ENCODE data around the gene LCN9.

Gene LCN9

DNA sequence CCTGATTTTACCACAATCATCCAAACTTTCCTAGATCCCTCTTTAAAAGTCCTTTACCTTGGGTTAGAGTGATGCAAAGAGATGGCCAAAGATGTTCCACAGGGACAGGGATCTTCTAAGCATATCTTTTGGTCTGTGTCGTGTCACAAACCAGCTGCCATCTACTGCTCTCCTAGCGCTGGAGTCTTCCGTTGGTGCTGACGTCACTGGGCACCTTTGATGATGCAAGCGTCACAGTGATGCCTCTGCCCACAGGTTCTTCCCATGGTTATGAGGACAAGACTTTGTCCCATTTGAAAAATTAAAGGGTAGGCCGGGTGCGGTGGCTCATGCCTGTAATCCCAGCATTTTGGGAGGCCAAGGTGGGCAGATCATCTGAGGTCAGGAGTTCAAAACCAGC is 22.1 kb upstream of the LCN9 start:
- no peak overlapping the region for H3K27ac ChIP-seq (ENCODE audit: low read depth, low read length)
- H2AK5ac ChIP-seq (ENCODE audit: low read length) = no peak overlapping the region

GRCh38 chr9:135641745-135642144 is 21.4 kb upstream of the LCN9 start:
- no peak overlapping the region for H3K4ac ChIP-seq (ENCODE audit: low read depth, low read length)
- DNase-seq = no peak
- no peak overlapping the region for H3K4me3 ChIP-seq (ENCODE audit: low read length)
- no peak overlapping the region for H2BK5ac ChIP-seq (ENCODE audit: low read length)
- no CpG with 5 or more reads among the region's 8 CpGs for WGBS (ENCODE audit: extremely low coverage, insufficient coverage, low lambda C conversion rate)
- H3K4me2 ChIP-seq (ENCODE audit: low read length) = no peak overlapping the region
- H2AK5ac ChIP-seq (ENCODE audit: low read length) = no peak overlapping the region
- no peaks in the 10 kb centered on the region for H3K79me2 ChIP-seq (ENCODE audit: control insufficient read depth, insufficient read depth, low read length)
- H4K8ac ChIP-seq (ENCODE audit: low read depth, low read length) = no peak overlapping the region
- H3K9ac ChIP-seq (ENCODE audit: low read length) = no peak overlapping the region
- no peak overlapping the region for H2BK15ac ChIP-seq (replicated peaks; ENCODE audit: low read depth)
- H3K79me1 ChIP-seq (ENCODE audit: low read length) = no peaks in the 10 kb centered on the region
- H3K18ac ChIP-seq (ENCODE audit: low read length) = no peak overlapping the region
- no peaks in the 10 kb centered on the region for H3K4me1 ChIP-seq (ENCODE audit: control insufficient read depth, low read depth, low read length)
- no peak overlapping the region for H3K23ac ChIP-seq (ENCODE audit: low read length)
- H4K5ac ChIP-seq (ENCODE audit: low read length) = no peak overlapping the region
- H2BK120ac ChIP-seq (ENCODE audit: low read depth, low read length) = no peak overlapping the region
- H3K27me3 ChIP-seq (ENCODE audit: insufficient read depth, low read length, poor library complexity) = no peaks in the 10 kb centered on the region
- H3K56ac ChIP-seq (ENCODE audit: low read length) = no peak overlapping the region
- no peaks in the 10 kb centered on the region for H3K36me3 ChIP-seq (ENCODE audit: control insufficient read depth, insufficient read depth, low read length)
- no peak overlapping the region for H3K27ac ChIP-seq (ENCODE audit: low read depth, low read length)

More for the DNA sequence above, 22.1 kb upstream of the LCN9 start:
- Histone ChIP-seq H3K79me2 (ENCODE audit: control insufficient read depth, insufficient read depth, low read length) (no peaks in the 10 kb centered on the region), H3K56ac (ENCODE audit: low read length) (no peak overlapping the region), H3K18ac (ENCODE audit: low read length) (no peak overlapping the region), H3K9ac (ENCODE audit: low read length) (no peak overlapping the region), H3K27me3 (ENCODE audit: insufficient read depth, low read length, poor library complexity) (no peaks in the 10 kb centered on the region), H3K23ac (ENCODE audit: low read length) (no peak overlapping the region), H3K4ac (ENCODE audit: low read depth, low read length) (no peak overlapping the region), H4K8ac (ENCODE audit: low read depth, low read length) (no peak overlapping the region), H2BK15ac (replicated peaks; ENCODE audit: low read depth) (no peak overlapping the region), H3K4me2 (ENCODE audit: low read length) (no peak overlapping the region), H3K36me3 (ENCODE audit: control insufficient read depth, insufficient read depth, low read length) (no peaks in the 10 kb centered on the region), H4K5ac (ENCODE audit: low read length) (no peak overlapping the region), H3K4me1 (ENCODE audit: control insufficient read depth, low read depth, low read length) (no peaks in the 10 kb centered on the region), H2BK120ac (ENCODE audit: low read depth, low read length) (no peak overlapping the region), H3K4me3 (ENCODE audit: low read length) (no peak overlapping the region), H2BK5ac (ENCODE audit: low read length) (no peak overlapping the region), H3K79me1 (ENCODE audit: low read length) (no peaks in the 10 kb centered on the region)
- DNase-seq = no peak
- WGBS (ENCODE audit: extremely low coverage, insufficient coverage, low lambda C conversion rate) = no CpG with 5 or more reads among the region's 7 CpGs

GRCh38 chr9:135644631-135645218 is 18.4 kb upstream of the LCN9 start:
- H3K27me3 ChIP-seq (ENCODE audit: insufficient read depth, low read length, poor library complexity) = no peaks in the 10 kb centered on the region
- H4K5ac ChIP-seq (ENCODE audit: low read length) = no peak overlapping the region
- H3K9ac ChIP-seq (ENCODE audit: low read length) = no peak overlapping the region
- H3K4me1 ChIP-seq (ENCODE audit: control insufficient read depth, low read depth, low read length) = no peaks in the 10 kb centered on the region
- H3K36me3 ChIP-seq (ENCODE audit: control insufficient read depth, insufficient read depth, low read length) = no peaks in the 10 kb centered on the region
- no peak overlapping the region for H2BK15ac ChIP-seq (replicated peaks; ENCODE audit: low read depth)
- no peak overlapping the region for H3K4me3 ChIP-seq (ENCODE audit: low read length)
- DNase-seq = no peak
- no peak overlapping the region for H4K8ac ChIP-seq (ENCODE audit: low read depth, low read length)
- H3K79me2 ChIP-seq (ENCODE audit: control insufficient read depth, insufficient read depth, low read length) = no peaks in the 10 kb centered on the region
- no peak overlapping the region for H3K27ac ChIP-seq (ENCODE audit: low read depth, low read length)
- H2BK5ac ChIP-seq (ENCODE audit: low read length) = no peak overlapping the region
- no peak overlapping the region for H3K4ac ChIP-seq (ENCODE audit: low read depth, low read length)
- H3K56ac ChIP-seq (ENCODE audit: low read length) = no peak overlapping the region
- no peak overlapping the region for H2AK5ac ChIP-seq (ENCODE audit: low read length)
- H3K18ac ChIP-seq (ENCODE audit: low read length) = no peak overlapping the region
- no peak overlapping the region for H3K4me2 ChIP-seq (ENCODE audit: low read length)
- whole genome bisulfite sequencing (ENCODE audit: extremely low coverage, insufficient coverage, low lambda C conversion rate) = no CpG with 5 or more reads among the region's 5 CpGs
- no peak overlapping the region for H2BK120ac ChIP-seq (ENCODE audit: low read depth, low read length)
- H3K79me1 ChIP-seq (ENCODE audit: low read length) = no peaks in the 10 kb centered on the region
- H3K23ac ChIP-seq (ENCODE audit: low read length) = no peak overlapping the region

DNA sequence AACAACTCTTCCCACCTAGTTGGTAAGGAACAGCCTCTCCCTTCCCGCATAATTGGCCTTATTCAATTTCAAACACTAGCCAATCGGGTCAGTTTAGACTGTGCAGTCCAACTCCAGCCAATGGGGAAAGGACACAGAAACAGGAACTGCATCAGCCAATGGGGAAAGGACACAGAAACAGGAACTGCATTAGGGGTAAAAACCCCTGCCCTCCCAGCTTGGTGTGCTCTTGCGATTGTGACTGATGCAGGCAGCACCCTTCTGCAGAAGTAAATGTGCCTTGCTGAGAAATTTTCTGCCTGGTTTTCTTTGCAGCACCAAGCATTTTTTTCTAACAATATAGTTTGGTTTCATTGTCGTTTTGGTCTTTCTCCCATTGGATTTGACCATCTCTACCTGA is 15.2 kb upstream of the LCN9 start:
- Histone ChIP-seq H3K27ac (ENCODE audit: low read depth, low read length) (no peak overlapping the region), H3K9ac (ENCODE audit: low read length) (no peak overlapping the region), H3K23ac (ENCODE audit: low read length) (no peak overlapping the region), H3K27me3 (ENCODE audit: insufficient read depth, low read length, poor library complexity) (no peaks in the 10 kb centered on the region), H3K4ac (ENCODE audit: low read depth, low read length) (no peak overlapping the region), H3K56ac (ENCODE audit: low read length) (no peak overlapping the region), H3K79me2 (ENCODE audit: control insufficient read depth, insufficient read depth, low read length) (no peaks in the 10 kb centered on the region), H4K5ac (ENCODE audit: low read length) (no peak overlapping the region), H2BK120ac (ENCODE audit: low read depth, low read length) (no peak overlapping the region), H4K8ac (ENCODE audit: low read depth, low read length) (no peak overlapping the region), H2BK5ac (ENCODE audit: low read length) (no peak overlapping the region), H3K18ac (ENCODE audit: low read length) (no peak overlapping the region), H2AK5ac (ENCODE audit: low read length) (no peak overlapping the region), H3K4me1 (ENCODE audit: control insufficient read depth, low read depth, low read length) (no peaks in the 10 kb centered on the region), H3K79me1 (ENCODE audit: low read length) (no peaks in the 10 kb centered on the region), H3K4me3 (ENCODE audit: low read length) (no peak overlapping the region), H2BK15ac (replicated peaks; ENCODE audit: low read depth) (no peak overlapping the region), H3K36me3 (ENCODE audit: control insufficient read depth, insufficient read depth, low read length) (no peaks in the 10 kb centered on the region), H3K4me2 (ENCODE audit: low read length) (no peak overlapping the region)
- WGBS (ENCODE audit: extremely low coverage, insufficient coverage, low lambda C conversion rate) = no CpG with 5 or more reads among the region's 4 CpGs
- peak; percentile 25 for DNase-seq

- Histone ChIP-seq H3K56ac (ENCODE audit: low read length) (no peak overlapping the region), H3K23ac (ENCODE audit: low read length) (no peak overlapping the region), H3K27me3 (ENCODE audit: insufficient read depth, low read length, poor library complexity) (no peaks in the 10 kb centered on the region), H3K4me3 (ENCODE audit: low read length) (no peak overlapping the region), H3K27ac (ENCODE audit: low read depth, low read length) (no peak overlapping the region), H2BK5ac (ENCODE audit: low read length) (no peak overlapping the region), H4K5ac (ENCODE audit: low read length) (no peak overlapping the region), H3K4me1 (ENCODE audit: control insufficient read depth, low read depth, low read length) (no peaks in the 10 kb centered on the region), H3K36me3 (ENCODE audit: control insufficient read depth, insufficient read depth, low read length) (no peaks in the 10 kb centered on the region), H2BK120ac (ENCODE audit: low read depth, low read length) (no peak overlapping the region), H3K79me2 (ENCODE audit: control insufficient read depth, insufficient read depth, low read length) (no peaks in the 10 kb centered on the region), H2AK5ac (ENCODE audit: low read length) (no peak overlapping the region), H3K4ac (ENCODE audit: low read depth, low read length) (no peak overlapping the region), H2BK15ac (replicated peaks; ENCODE audit: low read depth) (no peak overlapping the region), H3K4me2 (ENCODE audit: low read length) (no peak overlapping the region), H3K79me1 (ENCODE audit: low read length) (no peaks in the 10 kb centered on the region), H3K9ac (ENCODE audit: low read length) (no peak overlapping the region), H3K18ac (ENCODE audit: low read length) (no peak overlapping the region), H4K8ac (ENCODE audit: low read depth, low read length) (no peak overlapping the region)
- no CpG with 5 or more reads among the region's 10 CpGs for WGBS (ENCODE audit: extremely low coverage, insufficient coverage, low lambda C conversion rate)
- no peak for DNase-seq
Measured at GRCh38 chr9:135648494-135649410, 14.4 kb upstream of the LCN9 start.

All from mesendoderm (in vitro differentiated cells).